Panc1 (cell line): ENCODE measurements around the gene FAAP100. TPM values are rescaled to one million over a fixed set of nuclear protein-coding genes. Genes with fewer than 3 reads are reported as not detected.

ENCODE experiments used
- ATAC-seq: fragments of 200-7000 bp; cut with Tn5 transposase; 2 replicates; pipeline ENCODE4 v1.9.1; 2020; ENCODE audit warnings: mild to moderate bottlenecking, moderate library complexity
- BruUV-seq: library from RNA; stranded (reverse); fragments of 400-500 nt; replicated peaks from 2 replicates; lab custom pipeline; 2021; lab: Mats Ljungman, UMichigan
- CTCF ChIA-PET: fragments of 300-600 bp; sonication (Branson Sonifier 250); formaldehyde crosslinking; loops from one replicate; lab custom pipeline; 2022; ENCODE audit warnings: antibody characterized with exemption; lab: Charles Lee
- POLR2A ChIA-PET: fragments of 300-600 bp; sonication (Branson Sonifier 250); formaldehyde crosslinking; loops from one replicate; lab custom pipeline; 2022; ENCODE audit warnings: antibody characterized with exemption; lab: Charles Lee
- DNase-seq: peaks from one replicate; pipeline ENCODE4 v3.0.0-alpha.2; 2010; ENCODE audit warnings: low read depth, low spot score
- H3K27ac ChIP-seq: 2 replicates; pipeline ENCODE4 v1.5.1; 2011; ENCODE audit warnings: mild to moderate bottlenecking, low read length, inconsistent platforms
- H3K27me3 ChIP-seq: fragments of 200-500 bp; sonication (Bioruptor generic); 2 replicates; pipeline ENCODE4 v1.6.0; 2014; ENCODE audit warnings: low read length, inconsistent platforms; ENCODE audit not compliant: control insufficient read depth, insufficient read depth
- H3K36me3 ChIP-seq: fragments of 200-500 bp; sonication (Bioruptor generic); 2 replicates; pipeline ENCODE4 v1.5.1; 2014; ENCODE audit warnings: inconsistent platforms, mild to moderate bottlenecking, low read length, moderate library complexity; ENCODE audit not compliant: control insufficient read depth, insufficient read depth
- H3K4me1 ChIP-seq: 2 replicates; pipeline ENCODE4 v1.5.1; 2011; ENCODE audit warnings: inconsistent platforms, mild to moderate bottlenecking, low read length, moderate library complexity; ENCODE audit not compliant: control insufficient read depth, insufficient read depth
- H3K4me3 ChIP-seq, 2 experiments: 2 replicates each; pipeline ENCODE4 v1.5.1; 2011 to 2012; ENCODE audit warnings: low read depth in 2 of 2, low read length in 2 of 2, mild to moderate bottlenecking in 2 of 2, inconsistent platforms in 1 of 2, moderate library complexity in 1 of 2
- H3K9me3 ChIP-seq: fragments of 200-500 bp; sonication (Bioruptor generic); 2 replicates; pipeline ENCODE4 v1.5.1; 2014; ENCODE audit warnings: low read depth, mild to moderate bottlenecking, inconsistent platforms, low read length, moderate library complexity; ENCODE audit not compliant: control insufficient read depth, insufficient read depth
- CTCF ChIP-seq: fragments of 450-650 bp; IDR thresholded peaks from 2 replicates; pipeline ENCODE4 v1.5.1; 2017; ENCODE audit warnings: mild to moderate bottlenecking
- POLR2AphosphoS5 ChIP-seq: IDR thresholded peaks from 2 replicates; pipeline ENCODE4 v1.6.1; 2012; ENCODE audit warnings: mild to moderate bottlenecking, low read depth, low read length, moderate library complexity
- REST ChIP-seq, 2 experiments: IDR thresholded peaks; 2 replicates each; pipeline ENCODE4 v1.6.1; 2011 to 2012; ENCODE audit warnings: low read depth in 2 of 2, control low read depth in 1 of 2, low read length in 1 of 2, mild to moderate bottlenecking in 1 of 2, moderate library complexity in 1 of 2; ENCODE audit not compliant: insufficient read depth in 1 of 2
- SIN3A ChIP-seq: IDR thresholded peaks from 2 replicates; pipeline ENCODE4 v1.6.1; 2012; ENCODE audit warnings: low read depth, mild to moderate bottlenecking, low read length, moderate library complexity, borderline replicate concordance; ENCODE audit not compliant: insufficient read depth
- TCF7L2 ChIP-seq: IDR thresholded peaks from 2 replicates; pipeline ENCODE4 v1.6.1; 2011; ENCODE audit warnings: mild to moderate bottlenecking, low read depth, low read length, inconsistent platforms
- in situ Hi-C: cut with HindIII; loops from 2 replicates; pipeline ENCODE4 v1.10.0; 2016; ENCODE audit warnings: low sequenced_read_pairs, low pct_unique_long_range_greater_than_20kb
- intact Hi-C: fragments of 100-400 bp; cut with micrococcal nuclease; formaldehyde crosslinking; loops from one replicate; pipeline ENCODE4 v1.10.0; 2022; ENCODE audit not compliant: unreplicated experiment
- total RNA-seq: library from RNA; stranded (reverse); gene quantifications from one replicate; pipeline ENCODE4 v1.2.1, GENCODE V29; 2021; ENCODE audit not compliant: unreplicated experiment

The FAAP100 gene
- total RNA-seq, 1 experiment from 2014 or later: 265 TPM

- H3K9me3 ChIP-seq: no peaks in the 10 kb centered on the region
- in situ Hi-C loops (no loop called here), intact Hi-C loops (no loop called here)
- H3K4me3 ChIP-seq: peak overlapping the region; percentile 38 to 61; a peak in 3 of 4 replicates
- DNase-seq: no peak
- no peaks in the 10 kb centered on the region for H3K36me3 ChIP-seq
- H3K27ac ChIP-seq: peak overlapping the region; percentile 58
- ChIA-PET CTCF (interaction anchor here (0.6 kb wide), 1 partner anchor 155 kb away, joined by 3 read pairs; no protein-coding TSS in a partner anchor), POLR2A (interaction anchor here (0.6 kb wide), 2 partner anchors 29 to 253 kb away, joined by 4 to 5 read pairs; no protein-coding TSS in a partner anchor)
- H3K27me3 ChIP-seq: no peaks in the 10 kb centered on the region
- TSS peak; percentile 44 for BruUV-seq
- H3K4me1 ChIP-seq: peaks cover 45% of the 10 kb centered on the region
- TF ChIP-seq SIN3A (0 out of 2 replicates have a peak, but pooled peaks have one; percentile 22), REST (IDR thresholded peaks at IDR 0.05; ENCODE audit: insufficient read depth in 1 of 2, low read depth in 2 of 2, low read length in 1 of 2) (no peak), POLR2AphosphoS5 (peak; percentile 68; the same call in 1 of the 2 replicates), TCF7L2 (no peak), CTCF (no peak)
- no peak for ATAC-seq
Measured at GRCh38 chr17:81520021-81520901, 31.9 kb downstream of the FAAP100 start.

GRCh38 chr17:81519284-81520020 is 32.7 kb downstream of the FAAP100 start:
- DNase-seq: no peak
- TF ChIP-seq SIN3A (peak; percentile 66; the same call in 1 of the 2 replicates), REST (IDR thresholded peaks at IDR 0.05; ENCODE audit: insufficient read depth in 1 of 2, low read depth in 2 of 2, low read length in 1 of 2) (no peak), POLR2AphosphoS5 (no peak; the same call in 1 of the 2 replicates), CTCF (peak; percentile 80), TCF7L2 (no peak; the same call in 1 of the 2 replicates)
- POLR2A ChIA-PET: interaction anchor here (0.6 kb wide), 2 partner anchors 117 to 149 kb away, joined by 4 to 8 read pairs; no protein-coding TSS in a partner anchor
- H3K9me3 ChIP-seq: no peaks in the 10 kb centered on the region
- no TSS peak for BruUV-seq
- H3K27me3 ChIP-seq: no peaks in the 10 kb centered on the region
- intact Hi-C loops (loop anchor here (5.0 kb wide), 1 partner anchor 127 kb away; no protein-coding TSS in a partner anchor), in situ Hi-C loops (no loop called here)
- CTCF ChIA-PET: no interaction called here
- H3K4me3 ChIP-seq: peak overlapping the region; percentile 38 to 61
- ATAC-seq: peak; percentile 15
- peaks cover 45% of the 10 kb centered on the region for H3K4me1 ChIP-seq
- no peaks in the 10 kb centered on the region for H3K36me3 ChIP-seq
- peak overlapping the region; percentile 58 for H3K27ac ChIP-seq
